Measurements from ENCODE around the gene GREB1L.

DNA sequence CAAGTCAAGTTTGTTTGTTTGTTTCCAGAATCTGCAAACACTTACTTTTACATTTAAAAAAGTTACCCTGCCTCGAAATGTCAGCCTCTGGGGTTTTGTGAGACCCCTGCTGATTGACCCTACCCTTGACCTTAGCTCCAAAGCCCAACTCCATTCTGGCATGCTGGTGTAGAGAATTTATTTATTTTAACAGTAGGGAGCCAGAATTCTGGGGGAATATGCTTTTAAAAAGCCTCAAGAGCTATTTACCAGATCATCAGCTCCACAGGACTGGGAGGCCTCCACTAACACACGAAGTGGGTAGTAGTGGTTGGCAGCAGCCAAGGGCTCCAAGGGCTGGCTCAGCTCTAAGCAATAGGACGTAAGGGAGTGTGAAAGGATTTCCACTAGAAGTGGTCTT lies 23.2 kb upstream of the GREB1L start:
- TF ChIP-seq, protein P1, sequence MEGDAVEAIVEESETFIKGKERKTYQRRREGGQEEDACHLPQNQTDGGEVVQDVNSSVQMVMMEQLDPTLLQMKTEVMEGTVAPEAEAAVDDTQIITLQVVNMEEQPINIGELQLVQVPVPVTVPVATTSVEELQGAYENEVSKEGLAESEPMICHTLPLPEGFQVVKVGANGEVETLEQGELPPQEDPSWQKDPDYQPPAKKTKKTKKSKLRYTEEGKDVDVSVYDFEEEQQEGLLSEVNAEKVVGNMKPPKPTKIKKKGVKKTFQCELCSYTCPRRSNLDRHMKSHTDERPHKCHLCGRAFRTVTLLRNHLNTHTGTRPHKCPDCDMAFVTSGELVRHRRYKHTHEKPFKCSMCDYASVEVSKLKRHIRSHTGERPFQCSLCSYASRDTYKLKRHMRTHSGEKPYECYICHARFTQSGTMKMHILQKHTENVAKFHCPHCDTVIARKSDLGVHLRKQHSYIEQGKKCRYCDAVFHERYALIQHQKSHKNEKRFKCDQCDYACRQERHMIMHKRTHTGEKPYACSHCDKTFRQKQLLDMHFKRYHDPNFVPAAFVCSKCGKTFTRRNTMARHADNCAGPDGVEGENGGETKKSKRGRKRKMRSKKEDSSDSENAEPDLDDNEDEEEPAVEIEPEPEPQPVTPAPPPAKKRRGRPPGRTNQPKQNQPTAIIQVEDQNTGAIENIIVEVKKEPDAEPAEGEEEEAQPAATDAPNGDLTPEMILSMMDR (IDR thresholded peaks at IDR 0.05; ENCODE audit: poor library complexity, severe bottlenecking), result no peak
- no peak for TF ChIP-seq RAD21 (conservative IDR thresholded peaks at IDR 0.05)
- no peak for TF ChIP-seq EP300 (conservative IDR thresholded peaks at IDR 0.05; ENCODE audit: poor library complexity, severe bottlenecking)
- no peak for TF ChIP-seq EZH2 (IDR thresholded peaks at IDR 0.05; ENCODE audit: borderline replicate concordance, insufficient read depth, low read length, poor library complexity, severe bottlenecking)
- TF ChIP-seq, protein P2, sequence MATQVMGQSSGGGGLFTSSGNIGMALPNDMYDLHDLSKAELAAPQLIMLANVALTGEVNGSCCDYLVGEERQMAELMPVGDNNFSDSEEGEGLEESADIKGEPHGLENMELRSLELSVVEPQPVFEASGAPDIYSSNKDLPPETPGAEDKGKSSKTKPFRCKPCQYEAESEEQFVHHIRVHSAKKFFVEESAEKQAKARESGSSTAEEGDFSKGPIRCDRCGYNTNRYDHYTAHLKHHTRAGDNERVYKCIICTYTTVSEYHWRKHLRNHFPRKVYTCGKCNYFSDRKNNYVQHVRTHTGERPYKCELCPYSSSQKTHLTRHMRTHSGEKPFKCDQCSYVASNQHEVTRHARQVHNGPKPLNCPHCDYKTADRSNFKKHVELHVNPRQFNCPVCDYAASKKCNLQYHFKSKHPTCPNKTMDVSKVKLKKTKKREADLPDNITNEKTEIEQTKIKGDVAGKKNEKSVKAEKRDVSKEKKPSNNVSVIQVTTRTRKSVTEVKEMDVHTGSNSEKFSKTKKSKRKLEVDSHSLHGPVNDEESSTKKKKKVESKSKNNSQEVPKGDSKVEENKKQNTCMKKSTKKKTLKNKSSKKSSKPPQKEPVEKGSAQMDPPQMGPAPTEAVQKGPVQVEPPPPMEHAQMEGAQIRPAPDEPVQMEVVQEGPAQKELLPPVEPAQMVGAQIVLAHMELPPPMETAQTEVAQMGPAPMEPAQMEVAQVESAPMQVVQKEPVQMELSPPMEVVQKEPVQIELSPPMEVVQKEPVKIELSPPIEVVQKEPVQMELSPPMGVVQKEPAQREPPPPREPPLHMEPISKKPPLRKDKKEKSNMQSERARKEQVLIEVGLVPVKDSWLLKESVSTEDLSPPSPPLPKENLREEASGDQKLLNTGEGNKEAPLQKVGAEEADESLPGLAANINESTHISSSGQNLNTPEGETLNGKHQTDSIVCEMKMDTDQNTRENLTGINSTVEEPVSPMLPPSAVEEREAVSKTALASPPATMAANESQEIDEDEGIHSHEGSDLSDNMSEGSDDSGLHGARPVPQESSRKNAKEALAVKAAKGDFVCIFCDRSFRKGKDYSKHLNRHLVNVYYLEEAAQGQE (IDR thresholded peaks at IDR 0.05; ENCODE audit: borderline replicate concordance), result no peak
- no peak for TF ChIP-seq TAF1 (IDR thresholded peaks at IDR 0.05; ENCODE audit: low read depth)
- no peak for TF ChIP-seq POLR2AphosphoS5 (IDR thresholded peaks at IDR 0.05)
